ENCODE results near the gene HNF1B.

Gene HNF1B

DNA sequence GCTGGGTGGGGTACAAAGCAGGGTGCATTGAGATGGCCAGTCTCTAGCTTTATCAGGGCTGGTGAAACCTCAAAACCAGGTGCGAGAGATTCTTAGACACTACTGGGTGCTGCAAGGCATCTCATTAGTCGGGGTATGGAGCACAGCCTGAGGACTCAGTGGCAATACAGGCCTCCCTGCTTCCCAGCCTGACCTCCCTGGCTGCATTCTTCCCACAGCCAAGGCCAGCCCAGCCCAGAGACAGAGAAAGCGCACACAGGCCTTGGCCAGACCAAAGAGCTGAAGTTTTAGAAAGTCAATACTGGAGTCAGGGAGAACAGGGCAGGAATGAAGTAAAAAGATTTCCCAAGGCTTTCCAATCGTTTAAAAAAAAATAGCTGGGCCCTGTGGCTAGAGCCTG lies 12.5 kb downstream of the HNF1B start:
- in situ Hi-C loops (cut with MboI; ENCODE audit: low sequenced_read_pairs, unreplicated experiment) = no loop called here
- TF ChIP-seq, protein P1, sequence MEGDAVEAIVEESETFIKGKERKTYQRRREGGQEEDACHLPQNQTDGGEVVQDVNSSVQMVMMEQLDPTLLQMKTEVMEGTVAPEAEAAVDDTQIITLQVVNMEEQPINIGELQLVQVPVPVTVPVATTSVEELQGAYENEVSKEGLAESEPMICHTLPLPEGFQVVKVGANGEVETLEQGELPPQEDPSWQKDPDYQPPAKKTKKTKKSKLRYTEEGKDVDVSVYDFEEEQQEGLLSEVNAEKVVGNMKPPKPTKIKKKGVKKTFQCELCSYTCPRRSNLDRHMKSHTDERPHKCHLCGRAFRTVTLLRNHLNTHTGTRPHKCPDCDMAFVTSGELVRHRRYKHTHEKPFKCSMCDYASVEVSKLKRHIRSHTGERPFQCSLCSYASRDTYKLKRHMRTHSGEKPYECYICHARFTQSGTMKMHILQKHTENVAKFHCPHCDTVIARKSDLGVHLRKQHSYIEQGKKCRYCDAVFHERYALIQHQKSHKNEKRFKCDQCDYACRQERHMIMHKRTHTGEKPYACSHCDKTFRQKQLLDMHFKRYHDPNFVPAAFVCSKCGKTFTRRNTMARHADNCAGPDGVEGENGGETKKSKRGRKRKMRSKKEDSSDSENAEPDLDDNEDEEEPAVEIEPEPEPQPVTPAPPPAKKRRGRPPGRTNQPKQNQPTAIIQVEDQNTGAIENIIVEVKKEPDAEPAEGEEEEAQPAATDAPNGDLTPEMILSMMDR (IDR thresholded peaks at IDR 0.05; ENCODE audit: borderline replicate concordance, control extremely low read depth, extremely low read depth, insufficient read depth, missing control alignments) = no peak
- no peak for DNase-seq (ENCODE audit: low spot score)

DNA sequence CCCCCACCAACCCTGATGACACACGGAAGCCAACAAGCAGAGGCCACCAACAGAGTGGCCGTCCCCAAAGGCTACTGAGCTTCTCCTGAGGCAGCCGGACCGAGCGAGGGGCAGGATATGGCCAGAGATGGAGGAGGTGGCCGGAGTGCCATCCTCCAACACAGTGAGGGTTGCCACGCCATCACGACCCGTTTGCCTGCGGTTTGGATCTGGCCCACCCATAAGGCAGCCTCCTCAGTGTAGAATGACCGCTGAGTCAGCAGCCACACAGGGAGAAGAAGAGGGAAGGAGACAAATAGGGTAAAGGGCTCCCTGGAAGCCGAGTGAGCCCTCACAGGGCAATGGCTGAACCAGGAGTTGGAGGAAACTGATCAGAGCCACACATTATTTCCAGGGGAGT lies 13.8 kb downstream of the HNF1B start:
- TF ChIP-seq, protein P1 (IDR thresholded peaks at IDR 0.05; ENCODE audit: borderline replicate concordance, control extremely low read depth, extremely low read depth, insufficient read depth, missing control alignments) = no peak
- DNase-seq (ENCODE audit: low spot score) = no peak
- in situ Hi-C loops (cut with MboI; ENCODE audit: low sequenced_read_pairs, unreplicated experiment) = no loop called here

DNA sequence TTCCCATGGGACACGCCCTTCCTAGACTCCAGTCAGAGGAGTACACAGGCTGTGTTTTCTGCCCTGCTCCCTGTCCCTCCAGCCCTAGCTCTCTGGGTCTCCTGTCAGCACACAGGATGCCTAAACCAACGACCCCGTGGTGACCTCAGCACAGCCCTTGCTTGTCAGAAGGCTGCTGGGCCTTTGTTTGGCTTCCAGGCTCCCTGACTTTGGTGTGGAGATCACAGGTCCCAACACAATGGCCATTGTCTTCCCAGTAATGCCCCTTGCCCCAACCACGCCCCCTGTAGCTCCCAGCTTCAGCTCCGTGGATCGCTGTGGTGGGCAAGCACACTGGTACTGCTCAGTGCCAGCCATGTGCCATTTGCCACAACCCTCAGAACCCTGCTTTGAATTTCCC lies 15.0 kb downstream of the HNF1B start:
- DNase-seq (ENCODE audit: low spot score) = no peak

DNA sequence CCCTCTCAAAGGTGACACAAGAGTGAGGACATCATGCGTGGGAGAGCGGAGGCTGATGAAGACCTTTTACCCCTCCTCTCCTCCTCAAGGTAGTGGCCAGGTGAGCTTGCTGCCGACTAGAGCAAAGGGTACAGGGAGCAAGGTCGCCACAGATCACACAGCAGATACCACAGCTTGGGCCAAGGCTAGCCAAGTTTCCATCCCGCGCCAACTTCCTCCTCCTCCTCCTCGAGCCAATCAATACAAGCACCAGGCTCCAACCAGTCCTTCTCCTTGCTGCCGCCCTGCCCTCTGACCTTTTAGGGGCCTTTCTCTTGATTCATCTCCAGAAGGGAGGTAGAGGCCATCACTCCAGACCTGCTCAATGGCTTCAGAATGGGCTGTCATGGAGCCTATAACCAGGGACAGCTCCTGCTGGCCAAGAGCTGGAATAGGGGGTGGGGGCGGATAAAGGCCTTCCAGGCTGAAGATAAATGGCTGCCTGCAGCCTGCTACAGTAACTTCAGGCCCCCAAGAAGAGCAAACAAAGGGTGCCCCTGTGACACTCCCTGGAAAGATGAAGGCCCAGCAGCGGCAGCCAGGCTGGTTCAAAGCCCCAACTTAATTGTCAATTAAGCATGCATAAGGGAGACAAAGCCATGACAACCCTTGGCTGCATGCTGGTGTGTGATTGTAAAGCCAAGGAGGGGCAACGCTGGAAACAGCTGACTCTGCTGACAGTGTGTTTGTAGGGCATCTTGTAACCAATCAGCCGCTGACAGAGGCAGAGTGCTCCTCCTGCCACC lies 17.8 kb downstream of the HNF1B start:
- in situ Hi-C loops (cut with MboI; ENCODE audit: low sequenced_read_pairs, unreplicated experiment) = no loop called here
- no peak for DNase-seq (ENCODE audit: low spot score)
- TF ChIP-seq, protein P1 (IDR thresholded peaks at IDR 0.05; ENCODE audit: borderline replicate concordance, control extremely low read depth, extremely low read depth, insufficient read depth, missing control alignments) = no peak

More for the DNA sequence above, 15.0 kb downstream of the HNF1B start:
- TF ChIP-seq, protein P1 (IDR thresholded peaks at IDR 0.05; ENCODE audit: borderline replicate concordance, control extremely low read depth, extremely low read depth, insufficient read depth, missing control alignments) = no peak
- in situ Hi-C loops (cut with MboI; ENCODE audit: low sequenced_read_pairs, unreplicated experiment) = no loop called here

DNA sequence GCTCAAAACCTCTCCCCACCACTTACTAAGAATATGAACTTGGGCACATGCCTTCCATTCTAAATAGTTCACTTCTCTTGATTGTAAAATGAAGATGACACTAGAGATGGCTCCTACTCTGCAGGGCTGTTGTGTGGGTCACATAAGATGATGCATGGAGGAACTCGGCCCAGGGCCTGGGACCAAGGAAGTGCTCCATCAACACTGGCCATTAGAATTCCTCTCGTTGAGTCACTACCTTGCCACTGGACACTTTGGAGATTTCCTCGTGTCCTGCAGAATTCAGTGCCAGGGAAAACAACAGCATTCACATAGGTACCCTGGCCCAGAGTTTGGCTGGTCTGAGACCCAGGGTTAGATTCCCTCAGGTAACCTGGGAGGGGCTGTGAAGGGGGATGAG lies 18.6 kb downstream of the HNF1B start:
- TF ChIP-seq, protein P1 (IDR thresholded peaks at IDR 0.05; ENCODE audit: borderline replicate concordance, control extremely low read depth, extremely low read depth, insufficient read depth, missing control alignments) = no peak
- in situ Hi-C loops (cut with MboI; ENCODE audit: low sequenced_read_pairs, unreplicated experiment) = no loop called here
- DNase-seq (ENCODE audit: low spot score) = no peak

DNA sequence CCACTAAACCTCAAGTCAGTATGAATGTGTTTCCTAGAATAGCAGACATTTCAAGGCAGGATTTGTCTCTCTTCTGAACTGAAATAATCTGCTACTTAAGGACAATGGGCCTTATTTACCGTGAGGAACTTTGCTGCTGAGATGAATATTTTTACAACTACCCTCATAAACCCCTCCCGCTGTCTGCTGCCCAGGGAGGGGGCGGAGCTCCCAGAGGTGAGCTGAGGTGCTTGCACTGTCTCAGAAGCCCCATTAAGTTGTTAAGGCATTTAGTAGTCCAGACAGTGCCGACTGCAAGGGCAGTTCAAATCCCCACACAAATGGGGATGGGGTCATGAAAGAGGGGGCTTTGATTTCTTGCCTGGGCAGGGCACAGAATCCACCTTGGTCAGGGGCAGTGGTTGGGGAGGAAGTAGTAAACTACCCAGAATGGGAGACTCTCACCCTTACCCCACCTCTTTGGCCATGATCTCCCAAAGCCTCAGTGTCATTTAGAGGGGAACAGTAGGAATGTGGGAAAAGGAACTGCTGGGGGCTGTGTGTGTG lies 19.2 kb downstream of the HNF1B start:
- in situ Hi-C loops (cut with MboI; ENCODE audit: low sequenced_read_pairs, unreplicated experiment) = no loop called here
- TF ChIP-seq, protein P1 (IDR thresholded peaks at IDR 0.05; ENCODE audit: borderline replicate concordance, control extremely low read depth, extremely low read depth, insufficient read depth, missing control alignments) = no peak
- DNase-seq (ENCODE audit: low spot score) = no peak
